A549 (cell line): ENCODE data around the gene FGG. TPM values are rescaled to one million over a fixed set of nuclear protein-coding genes. Genes with fewer than 3 reads are reported as not detected.

Experiments used
- ATAC-seq, 2 experiments: fragments of 200-7000 bp in 1 of 2; fragments of >200 bp in 1 of 2; cut with Nextera tagmentation in 1 of 2; cut with Tn5 transposase in 1 of 2; 3 replicates each; pipeline versions ENCODE4 v1.8.0 to v1.9.1; 2018 to 2020; ENCODE audit warnings: mild to moderate bottlenecking in 1 of 2, moderate library complexity in 1 of 2
- CTCF ChIA-PET: fragments of 300-600 bp; sonication (Branson Sonifier 250); formaldehyde crosslinking; extraction: SDS; loops from one replicate; lab custom pipeline; 2021; ENCODE audit warnings: antibody characterized with exemption, inconsistent platforms; lab: Yijun Ruan, JAX
- POLR2A ChIA-PET: fragments of 350-600 bp; formaldehyde crosslinking; extraction: SDS; loops from one replicate; lab custom pipeline; 2021; ENCODE audit warnings: antibody characterized with exemption, inconsistent platforms; lab: Yijun Ruan, JAX
- DNase-seq, 2 experiments: peaks; one replicate each; pipeline versions ENCODE4 v3.0.0 to v3.0.0-alpha.2; 2011 to 2016; ENCODE audit warnings: low read depth in 1 of 2, low spot score in 1 of 2
- FAIRE-seq: peaks from 2 replicates; lab custom pipeline; 2011; peaks lifted over from hg19 to GRCh38; lab: Jason Lieb, UNC
- H3K27ac ChIP-seq, 2 experiments: fragments of >200 bp; sonication (Bioruptor Twin); formaldehyde crosslinking; 3 replicates each; pipeline ENCODE4 v1.5.1; 2016 to 2017
- H3K4me1 ChIP-seq: fragments of >200 bp; sonication (Bioruptor Twin); formaldehyde crosslinking; 3 replicates; pipeline ENCODE4 v1.6.1; 2016
- H3K4me2 ChIP-seq: fragments of >200 bp; sonication (Bioruptor Twin); formaldehyde crosslinking; 3 replicates; pipeline ENCODE4 v1.6.1; 2016
- H3K4me3 ChIP-seq: fragments of >200 bp; sonication (Bioruptor Twin); formaldehyde crosslinking; 3 replicates; pipeline ENCODE4 v1.5.1; 2016
- H3K9me3 ChIP-seq: fragments of >200 bp; sonication (Bioruptor Twin); formaldehyde crosslinking; 3 replicates; pipeline ENCODE4 v1.6.1; 2016
- ATOH8 ChIP-seq: fragments of 250-450 bp; sonication (Bioruptor Pico); IDR thresholded peaks from 2 replicates; pipeline ENCODE4 v1.5.0; 2020; ENCODE audit warnings: low read depth, mild to moderate bottlenecking, moderate library complexity
- BCL3 ChIP-seq: fragments of >200 bp; sonication (Bioruptor Twin); formaldehyde crosslinking; IDR thresholded peaks from 3 replicates; pipeline ENCODE4 v1.6.1; 2016
- CEBPB ChIP-seq, 2 experiments: fragments of >200 bp in 1 of 2; sonication (Bioruptor Twin) in 1 of 2; formaldehyde crosslinking in 1 of 2; IDR thresholded peaks; 2 replicates each; pipeline ENCODE4 v1.6.1; 2012 to 2016
- CHD4 ChIP-seq: fragments of 200-600 bp; sonication (generic); IDR thresholded peaks from 2 replicates; pipeline ENCODE4 v1.6.1; 2016; ENCODE audit warnings: antibody characterized with exemption, mild to moderate bottlenecking, borderline replicate concordance
- EHF ChIP-seq: fragments of 250-450 bp; sonication (Bioruptor Pico); IDR thresholded peaks from 2 replicates; pipeline ENCODE4 v1.5.0; 2020; ENCODE audit warnings: mild to moderate bottlenecking
- FOSB ChIP-seq: fragments of 250-450 bp; sonication (Bioruptor Pico); IDR thresholded peaks from 2 replicates; pipeline ENCODE4 v1.5.0; 2020; ENCODE audit warnings: mild to moderate bottlenecking, moderate library complexity
- GATA3 ChIP-seq: IDR thresholded peaks from 2 replicates; pipeline ENCODE4 v1.6.1; 2012; ENCODE audit warnings: borderline replicate concordance
- HDAC2 ChIP-seq: fragments of 200-600 bp; sonication (generic); IDR thresholded peaks from 2 replicates; pipeline ENCODE4 v1.6.1; 2016
- JUN ChIP-seq, 2 experiments: fragments of >200 bp; sonication (Bioruptor Twin); formaldehyde crosslinking; IDR thresholded peaks; 2 replicates in 1 of 2; 3 replicates in 1 of 2; pipeline ENCODE4 v1.6.1; 2016 to 2017
- KDM1A ChIP-seq: fragments of 200-600 bp; sonication (generic); IDR thresholded peaks from 2 replicates; pipeline ENCODE4 v1.6.1; 2016; ENCODE audit warnings: low read depth, mild to moderate bottlenecking
- MAZ ChIP-seq: fragments of 150-350 bp; IDR thresholded peaks from 2 replicates; pipeline ENCODE4 v1.6.1; 2014; ENCODE audit warnings: antibody characterized with exemption, low read depth, low read length, borderline replicate concordance
- NPAS2 ChIP-seq: fragments of 250-450 bp; sonication (Bioruptor Pico); IDR thresholded peaks from 2 replicates; pipeline ENCODE4 v1.8.0; 2022; ENCODE audit warnings: mild to moderate bottlenecking, moderate library complexity, borderline replicate concordance
- NR3C1 ChIP-seq: fragments of >200 bp; sonication (Bioruptor Twin); formaldehyde crosslinking; IDR thresholded peaks from 3 replicates; pipeline ENCODE4 v1.6.1; 2017
- PBX3 ChIP-seq: IDR thresholded peaks from 2 replicates; pipeline ENCODE4 v1.6.1; 2012
- POLR2A ChIP-seq: IDR thresholded peaks from 2 replicates; pipeline ENCODE4 v1.6.1; 2012; ENCODE audit warnings: mild to moderate bottlenecking, low read length
- RAD21 ChIP-seq, 2 experiments: fragments of >200 bp in 1 of 2; sonication (Bioruptor Twin) in 1 of 2; formaldehyde crosslinking in 1 of 2; IDR thresholded peaks in 1 of 2; conservative IDR thresholded peaks in 1 of 2; 2 replicates in 1 of 2; 3 replicates in 1 of 2; pipeline ENCODE4 v1.6.1; 2012 to 2018; ENCODE audit warnings: inconsistent platforms in 1 of 2
- RARB ChIP-seq: fragments of 250-450 bp; sonication (Bioruptor Pico); IDR thresholded peaks from 2 replicates; pipeline ENCODE4 v1.8.0; 2021; ENCODE audit warnings: mild to moderate bottlenecking, moderate library complexity
- SMC3 ChIP-seq: fragments of >200 bp; sonication (Bioruptor Twin); formaldehyde crosslinking; IDR thresholded peaks from 3 replicates; pipeline ENCODE4 v1.6.1; 2018; ENCODE audit warnings: inconsistent platforms
- SREBF2 ChIP-seq: fragments of 450-650 bp; IDR thresholded peaks from 2 replicates; pipeline ENCODE4 v1.6.1; 2014; ENCODE audit warnings: mild to moderate bottlenecking, moderate library complexity
- WGBS: methylation state at CpG from one replicate; pipeline ENCODE4 v1.1.6; 2017; ENCODE audit errors: missing lambda C conversion rate; 5-methylcytosine and 5-hydroxymethylcytosine counted together
- polyA plus RNA-seq, 4 experiments: library from polyadenylated mRNA; depleted of rRNA in 3 of 4; stranded (reverse); fragments of >200 nt; fragmentation: RNase III in 1 of 4; extraction: RNeasy Plus Mini Kit Qiagen cat#74134 plus additional on column Dnase treatment in 1 of 4; gene quantifications; 2 replicates in 3 of 4; 3 replicates in 1 of 4; pipeline ENCODE4 v1.2.3, GENCODE V29; 2011 to 2017

Gene FGG
- polyA plus RNA-seq, 2 of the 4 experiments (the other 2 are of a cell fraction): 4.8 to 132 TPM

- ATAC-seq (no peak), FAIRE-seq (no peak), DNase-seq (no peak)
- Histone ChIP-seq H3K4me3 (no peak overlapping the region), H3K4me1 (peaks cover 56% of the 10 kb centered on the region), H3K9me3 (no peaks in the 10 kb centered on the region), H3K4me2 (peak overlapping the region; percentile 29; the same call in 1 of the 3 replicates), H3K27ac (peak overlapping the region; percentile 19 to 53; a peak in 3 of 6 replicates)
- CTCF ChIA-PET: interaction anchor here (0.9 to 12.2 kb wide), 8 partner anchors 20 to 116 kb away, joined by 3 to 214 read pairs (median 7); partner anchors contain the start of genes FGB and PLRG1
- TF ChIP-seq GATA3 (0 out of 2 replicates have a peak, but pooled peaks have one; percentile 11), CEBPB (IDR thresholded peaks at IDR 0.05) (peak in 1 of 2 experiments; percentile 30; a peak in 1 of 4 replicates), FOSB (CRISPR knock-in tag) (no peak)
- POLR2A ChIA-PET: no interaction called here
- 67% methylated on average over 5 of the region's 5 CpGs for WGBS
Measured at GRCh38 chr4:154617820-154618317, 5.4 kb upstream of the FGG start.

GRCh38 chr4:154616731-154617130 lies 4.3 kb upstream of the FGG start:
- H3K4me1 ChIP-seq: peaks cover 63% of the 10 kb centered on the region
- TF ChIP-seq HDAC2: no peak
- TF ChIP-seq JUN (IDR thresholded peaks at IDR 0.05): no peak
- TF ChIP-seq RARB (CRISPR knock-in tag): no peak
- no peak for TF ChIP-seq CEBPB (IDR thresholded peaks at IDR 0.05)
- TF ChIP-seq EHF (CRISPR knock-in tag): no peak
- no peak for TF ChIP-seq NR3C1
- no peak for TF ChIP-seq KDM1A
- no peak for TF ChIP-seq MAZ
- no peak for TF ChIP-seq PBX3
- TF ChIP-seq NPAS2 (CRISPR knock-in tag): no peak
- TF ChIP-seq BCL3: no peak
- no peak for TF ChIP-seq CHD4
- TF ChIP-seq ATOH8 (CRISPR knock-in tag): no peak
- TF ChIP-seq POLR2A: no peak
- ATAC-seq (no peak), DNase-seq (no peak), FAIRE-seq (no peak)
- ChIA-PET POLR2A (no interaction called here), CTCF (interaction anchor here (1.1 to 12.2 kb wide), 2 partner anchors 57 to 65 kb away, joined by 6 to 214 read pairs; partner anchors contain the start of gene FGB)
- 90% methylated on average over 2 of the region's 2 CpGs for WGBS
- no peaks in the 10 kb centered on the region for H3K9me3 ChIP-seq
- no peak overlapping the region for H3K4me3 ChIP-seq
- peak overlapping the region; percentile 16 to 46; a peak in 3 of 6 replicates for H3K27ac ChIP-seq
- H3K4me2 ChIP-seq: no peak overlapping the region

- Histone ChIP-seq H3K27ac (peak overlapping the region; percentile 17 to 46; a peak in 3 of 6 replicates), H3K4me3 (no peak overlapping the region)
- 74% methylated on average over 4 of the region's 4 CpGs for WGBS
- FAIRE-seq: no peak
- no peak for DNase-seq
- no peak for TF ChIP-seq SMC3
- no peak for TF ChIP-seq POLR2A
- TF ChIP-seq CEBPB (IDR thresholded peaks at IDR 0.05): no peak
- no peak for TF ChIP-seq RAD21 (conservative IDR thresholded peaks at IDR 0.05 in 1 of 2, IDR thresholded peaks at IDR 0.05 in 1 of 2)
- no peak for TF ChIP-seq SREBF2
- TF ChIP-seq FOSB (CRISPR knock-in tag): no peak
- TF ChIP-seq, all 56 proteins: peak for 0
- no peak for ATAC-seq
- Histone ChIP-seq H3K4me2 (peak overlapping the region; percentile 56; the same call in 2 of the 3 replicates), H3K4me1 (peaks cover 64% of the 10 kb centered on the region), H3K9me3 (no peaks in the 10 kb centered on the region)
- CTCF ChIA-PET: interaction anchor here (1.1 to 12.2 kb wide), 2 partner anchors 57 to 64 kb away, joined by 6 to 214 read pairs; partner anchors contain the start of gene FGB
- POLR2A ChIA-PET: no interaction called here
Measured at GRCh38 chr4:154616287-154616686, 3.8 kb upstream of the FGG start.
